ENCODE results near the gene MYRFL. TPM values are rescaled to one million over a fixed set of nuclear protein-coding genes. Genes with fewer than 3 reads are reported as not detected.

Gene MYRFL
- total RNA-seq, 2 experiments from 2014 or later = not detected

GRCh38 chr12:69910694-69911093 lies 85.7 kb downstream of the MYRFL start:
- Mint-ChIP-seq H3K27me3 (no peaks in the 10 kb centered on the region), H3K4me1 (no peaks in the 10 kb centered on the region), H3K9me3 (no peaks in the 10 kb centered on the region), H3K4me3 (no peak overlapping the region), H3K36me3 (ENCODE audit: low read depth) (no peaks in the 10 kb centered on the region), H3K27ac (no peak overlapping the region)
- CTCF ChIA-PET = no interaction called here
- no peak for DNase-seq
- POLR2A ChIA-PET = no interaction called here

DNA sequence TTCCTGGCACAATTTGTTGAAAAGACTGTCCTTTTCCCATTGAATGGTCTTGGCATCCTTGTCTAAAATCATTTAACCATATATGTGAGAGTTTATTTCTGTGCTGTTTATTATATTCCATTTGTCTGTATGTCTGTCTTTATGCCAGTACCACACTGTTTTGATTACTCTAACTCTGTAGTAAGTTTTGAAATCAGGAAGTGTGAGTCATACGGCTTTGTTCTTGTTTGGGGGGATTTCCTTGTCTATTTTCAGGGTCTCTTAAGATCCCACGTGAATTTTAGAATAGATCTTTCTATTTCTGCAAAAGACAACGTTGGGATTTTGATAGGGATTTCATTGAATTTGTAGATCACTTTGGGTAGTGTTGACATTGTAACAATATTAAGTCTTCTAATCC lies 88.5 kb downstream of the MYRFL start:
- no peak overlapping the region for H3K4me3 Mint-ChIP-seq
- H3K4me1 Mint-ChIP-seq = no peaks in the 10 kb centered on the region
- no peaks in the 10 kb centered on the region for H3K9me3 Mint-ChIP-seq
- H3K36me3 Mint-ChIP-seq (ENCODE audit: low read depth) = no peaks in the 10 kb centered on the region
- peaks cover 2% of the 10 kb centered on the region for H3K27me3 Mint-ChIP-seq
- POLR2A ChIA-PET = no interaction called here
- no peak for DNase-seq
- H3K27ac Mint-ChIP-seq = no peak overlapping the region
- CTCF ChIA-PET = no interaction called here

- peaks cover 5% of the 10 kb centered on the region for H3K27me3 Mint-ChIP-seq
- H3K4me3 Mint-ChIP-seq = no peak overlapping the region
- no peaks in the 10 kb centered on the region for H3K9me3 Mint-ChIP-seq
- no peak for DNase-seq
- H3K27ac Mint-ChIP-seq = no peak overlapping the region
- ChIA-PET POLR2A (no interaction called here), CTCF (interaction anchor here (0.6 kb wide), 1 partner anchor 180 kb away, joined by 3 read pairs; no protein-coding TSS in a partner anchor)
- no peaks in the 10 kb centered on the region for H3K36me3 Mint-ChIP-seq (ENCODE audit: low read depth)
- H3K4me1 Mint-ChIP-seq = no peaks in the 10 kb centered on the region
Observed at GRCh38 chr12:69915964-69916363, 90.9 kb downstream of the MYRFL start.

GRCh38 chr12:69916544-69917235 lies 91.7 kb downstream of the MYRFL start:
- Mint-ChIP-seq H3K4me3 (no peak overlapping the region), H3K27me3 (peaks cover 5% of the 10 kb centered on the region), H3K9me3 (no peaks in the 10 kb centered on the region), H3K4me1 (no peaks in the 10 kb centered on the region), H3K36me3 (ENCODE audit: low read depth) (no peaks in the 10 kb centered on the region), H3K27ac (no peak overlapping the region)
- DNase-seq = no peak
- ChIA-PET POLR2A (no interaction called here), CTCF (interaction anchor here (0.6 kb wide), 1 partner anchor 181 kb away, joined by 3 read pairs; no protein-coding TSS in a partner anchor)

GRCh38 chr12:69918287-69918686 lies 93.3 kb downstream of the MYRFL start:
- H3K4me3 Mint-ChIP-seq = no peak overlapping the region
- no peak for DNase-seq
- H3K9me3 Mint-ChIP-seq = no peaks in the 10 kb centered on the region
- POLR2A ChIA-PET = no interaction called here
- peaks cover 5% of the 10 kb centered on the region for H3K27me3 Mint-ChIP-seq
- no peaks in the 10 kb centered on the region for H3K4me1 Mint-ChIP-seq
- CTCF ChIA-PET = no interaction called here
- no peak overlapping the region for H3K27ac Mint-ChIP-seq
- no peaks in the 10 kb centered on the region for H3K36me3 Mint-ChIP-seq (ENCODE audit: low read depth)

DNA sequence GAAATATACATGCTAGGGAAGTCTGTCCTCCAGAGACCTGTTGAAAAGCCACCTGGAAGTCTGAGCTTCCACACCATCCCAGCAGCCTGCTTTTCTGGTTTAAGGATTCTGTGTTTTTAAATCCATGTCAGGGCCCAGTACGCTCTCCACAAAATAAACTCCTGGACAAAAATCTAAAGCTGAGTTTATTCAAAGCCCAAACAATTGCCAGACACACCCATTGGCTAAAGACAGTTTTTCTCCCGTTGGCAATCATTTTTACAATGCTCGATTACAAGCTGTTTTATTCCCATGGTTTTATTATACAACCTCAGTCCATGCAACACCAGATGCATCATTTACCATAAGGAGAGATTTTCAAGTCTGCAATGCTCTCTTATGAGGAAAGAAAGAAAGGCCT lies 94.5 kb downstream of the MYRFL start:
- Mint-ChIP-seq H3K9me3 (no peaks in the 10 kb centered on the region), H3K27me3 (peaks cover 5% of the 10 kb centered on the region), H3K27ac (no peak overlapping the region), H3K4me3 (no peak overlapping the region), H3K36me3 (ENCODE audit: low read depth) (no peaks in the 10 kb centered on the region), H3K4me1 (no peaks in the 10 kb centered on the region)
- ChIA-PET CTCF (interaction anchor here (1.3 to 2.0 kb wide), 2 partner anchors 11 to 657 kb away, joined by 3 to 4 read pairs; no protein-coding TSS in a partner anchor), POLR2A (no interaction called here)
- DNase-seq = no peak

- Mint-ChIP-seq H3K9me3 (no peaks in the 10 kb centered on the region), H3K27me3 (peaks cover 11% of the 10 kb centered on the region), H3K36me3 (ENCODE audit: low read depth) (no peaks in the 10 kb centered on the region), H3K4me3 (no peak overlapping the region), H3K27ac (no peak overlapping the region), H3K4me1 (peaks cover 8% of the 10 kb centered on the region)
- ChIA-PET POLR2A (no interaction called here), CTCF (no interaction called here)
- no peak for DNase-seq
Observed at GRCh38 chr12:69921831-69922230, 96.8 kb downstream of the MYRFL start.

- H3K36me3 Mint-ChIP-seq (ENCODE audit: low read depth) = no peaks in the 10 kb centered on the region
- H3K4me3 Mint-ChIP-seq = no peak overlapping the region
- peaks cover 8% of the 10 kb centered on the region for H3K4me1 Mint-ChIP-seq
- no peaks in the 10 kb centered on the region for H3K9me3 Mint-ChIP-seq
- H3K27ac Mint-ChIP-seq = no peak overlapping the region
- DNase-seq = no peak
- H3K27me3 Mint-ChIP-seq = peaks cover 11% of the 10 kb centered on the region
- POLR2A ChIA-PET = no interaction called here
- CTCF ChIA-PET = no interaction called here
Observed at GRCh38 chr12:69922999-69923398, 98.0 kb downstream of the MYRFL start.

DNA sequence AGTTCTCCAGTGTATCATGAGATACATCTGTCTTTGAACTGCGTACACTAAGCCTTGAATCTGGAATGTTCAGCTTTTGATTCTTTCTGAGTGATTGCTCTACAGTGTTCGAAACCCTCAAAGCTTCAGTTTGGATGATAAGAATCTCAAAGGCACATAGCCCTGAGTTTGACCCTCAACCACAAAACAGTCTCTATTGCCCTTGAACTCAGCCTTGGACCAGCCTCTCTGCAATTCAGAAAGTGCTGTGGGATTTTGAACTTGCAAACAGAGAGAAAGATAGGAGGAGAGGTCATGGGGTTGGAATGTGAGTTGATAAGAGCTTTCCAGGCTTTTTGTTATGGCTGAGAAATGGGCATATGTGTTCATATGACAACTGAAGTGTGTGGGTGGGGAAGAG lies 100.3 kb downstream of the MYRFL start:
- H3K36me3 Mint-ChIP-seq (ENCODE audit: low read depth) = no peaks in the 10 kb centered on the region
- H3K9me3 Mint-ChIP-seq = no peaks in the 10 kb centered on the region

DNA sequence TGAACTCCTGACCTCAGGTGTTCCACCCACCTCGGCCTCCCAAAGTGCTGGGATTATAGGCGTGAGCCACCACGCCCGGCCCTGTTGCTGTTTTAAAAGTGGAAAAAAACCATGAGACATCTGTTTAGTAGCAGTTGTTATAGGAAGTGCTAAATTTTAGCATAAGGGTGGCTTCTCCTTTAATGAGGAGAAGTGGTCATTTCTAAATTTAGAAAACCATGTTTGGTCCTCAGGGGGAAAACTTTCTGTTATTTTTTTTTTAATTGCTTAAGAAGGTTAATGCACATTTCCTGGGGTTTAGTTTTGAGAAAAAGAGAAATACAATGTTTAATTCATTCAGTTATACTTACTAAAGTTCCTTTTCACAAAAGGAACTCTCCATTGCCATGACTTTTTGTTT lies 102.1 kb downstream of the MYRFL start:
- Mint-ChIP-seq H3K27ac (no peak overlapping the region), H3K4me3 (no peak overlapping the region), H3K36me3 (ENCODE audit: low read depth) (no peaks in the 10 kb centered on the region), H3K27me3 (peaks cover 7% of the 10 kb centered on the region), H3K4me1 (peaks cover 8% of the 10 kb centered on the region), H3K9me3 (no peaks in the 10 kb centered on the region)
- ChIA-PET CTCF (interaction anchor here (1.1 kb wide), 1 partner anchor 27 kb away, joined by 3 read pairs; no protein-coding TSS in a partner anchor), POLR2A (no interaction called here)
- DNase-seq = no peak

More for the DNA sequence above, 100.3 kb downstream of the MYRFL start:
- peaks cover 8% of the 10 kb centered on the region for H3K4me1 Mint-ChIP-seq
- CTCF ChIA-PET = no interaction called here
- peaks cover 9% of the 10 kb centered on the region for H3K27me3 Mint-ChIP-seq
- H3K27ac Mint-ChIP-seq = no peak overlapping the region
- no peak overlapping the region for H3K4me3 Mint-ChIP-seq
- POLR2A ChIA-PET = no interaction called here
- DNase-seq = no peak

- Mint-ChIP-seq H3K27me3 (peaks cover 7% of the 10 kb centered on the region), H3K36me3 (ENCODE audit: low read depth) (no peaks in the 10 kb centered on the region), H3K27ac (no peak overlapping the region), H3K4me3 (no peak overlapping the region), H3K9me3 (no peaks in the 10 kb centered on the region), H3K4me1 (peaks cover 8% of the 10 kb centered on the region)
- CTCF ChIA-PET = no interaction called here
- DNase-seq = no peak
- POLR2A ChIA-PET = no interaction called here
Observed at GRCh38 chr12:69929125-69929524, 104.1 kb downstream of the MYRFL start.

DNA sequence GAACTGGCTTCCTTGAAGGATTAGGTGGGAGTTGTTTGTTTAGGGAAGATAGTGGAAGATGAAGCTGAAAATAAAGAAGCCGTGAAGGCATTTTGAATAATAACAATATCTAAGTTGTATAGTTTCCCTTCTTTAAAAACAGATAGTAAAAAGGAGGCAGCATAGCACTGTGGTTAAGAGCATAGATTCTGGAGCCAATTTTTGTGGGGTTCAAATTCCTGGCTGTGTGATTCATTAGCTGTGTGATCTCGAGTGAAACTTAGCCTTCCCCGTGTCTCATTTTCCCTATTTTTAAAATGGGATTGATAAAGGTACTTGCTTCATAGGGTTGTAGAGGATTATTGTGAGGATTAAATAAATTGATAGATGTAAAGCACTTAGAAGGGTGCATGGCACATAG lies 104.5 kb downstream of the MYRFL start:
- CTCF ChIA-PET = interaction anchor here (1.1 kb wide), 1 partner anchor 29 kb away, joined by 3 read pairs; no protein-coding TSS in a partner anchor
- Mint-ChIP-seq H3K4me3 (no peak overlapping the region), H3K4me1 (peaks cover 8% of the 10 kb centered on the region), H3K27me3 (peaks cover 7% of the 10 kb centered on the region), H3K27ac (no peak overlapping the region), H3K9me3 (no peaks in the 10 kb centered on the region), H3K36me3 (ENCODE audit: low read depth) (no peaks in the 10 kb centered on the region)
- no peak for DNase-seq
- POLR2A ChIA-PET = no interaction called here

DNA sequence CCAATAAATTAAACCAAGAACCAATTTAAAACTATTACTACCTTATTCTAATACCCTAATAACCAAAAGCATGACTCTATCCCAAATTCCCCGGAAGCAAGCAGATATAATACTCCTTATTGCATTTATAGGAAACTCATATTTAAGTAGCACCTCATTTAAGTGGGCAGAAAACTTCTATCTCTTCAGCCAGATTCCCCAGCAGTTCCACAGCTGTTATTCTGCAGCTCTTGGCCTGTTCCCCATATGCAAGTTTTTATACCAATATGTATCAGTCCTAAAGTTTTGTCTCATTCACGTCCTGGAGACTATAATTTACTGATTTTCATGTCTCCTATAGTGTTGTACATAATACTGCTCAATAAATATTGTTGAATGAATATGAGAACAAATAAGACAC lies 106.5 kb downstream of the MYRFL start:
- no peak overlapping the region for H3K4me3 Mint-ChIP-seq
- CTCF ChIA-PET = no interaction called here
- H3K4me1 Mint-ChIP-seq = no peaks in the 10 kb centered on the region
- POLR2A ChIA-PET = no interaction called here
- DNase-seq = no peak
- no peaks in the 10 kb centered on the region for H3K27me3 Mint-ChIP-seq
- no peaks in the 10 kb centered on the region for H3K9me3 Mint-ChIP-seq
- no peaks in the 10 kb centered on the region for H3K36me3 Mint-ChIP-seq (ENCODE audit: low read depth)
- H3K27ac Mint-ChIP-seq = no peak overlapping the region

DNA sequence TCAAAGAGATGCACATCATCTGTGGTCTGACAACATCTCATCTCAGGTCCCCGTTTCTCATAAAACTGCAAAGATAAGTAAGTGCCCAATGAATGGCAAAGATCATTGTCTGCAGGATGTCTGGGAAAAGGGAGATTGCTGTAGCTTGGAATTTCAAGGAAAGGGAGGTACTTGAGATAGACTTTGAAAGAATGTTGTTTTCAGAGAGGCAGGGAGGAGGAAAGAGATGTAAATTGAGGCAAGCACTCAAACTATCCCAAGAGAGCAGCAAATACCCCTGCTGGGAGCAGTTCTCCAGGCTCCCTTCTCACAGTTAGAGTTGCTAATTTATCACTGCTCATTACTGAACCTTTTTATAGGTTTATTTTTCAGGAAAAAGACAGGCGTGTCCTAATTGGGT lies 107.1 kb downstream of the MYRFL start:
- no peak for DNase-seq
- ChIA-PET POLR2A (no interaction called here), CTCF (no interaction called here)
- Mint-ChIP-seq H3K27ac (no peak overlapping the region), H3K9me3 (no peaks in the 10 kb centered on the region), H3K4me1 (no peaks in the 10 kb centered on the region), H3K36me3 (ENCODE audit: low read depth) (no peaks in the 10 kb centered on the region), H3K4me3 (no peak overlapping the region), H3K27me3 (no peaks in the 10 kb centered on the region)

All from activated CD4-positive, alpha-beta memory T cell treated with anti-CD3 and anti-CD28 coated beads, Interleukin-2, amount 10 ng/mL, durations not matched to agents 7 days and 5 days (primary cell).